K562 (cell line): ENCODE measurements around the gene SLBP. TPM values are rescaled to one million over a fixed set of nuclear protein-coding genes. Genes with fewer than 3 reads are reported as not detected.
A peak's percentile ranks its signal among the peaks of the same experiment; 100 is the strongest.

ENCODE experiments used
- ATAC-seq: fragments of 200-7000 bp; cut with Tn5 transposase; 3 replicates; pipeline ENCODE4 v1.9.1; 2020; ENCODE audit warnings: moderate library complexity
- BruUV-seq: library from RNA; stranded (reverse); fragments of 400-500 nt; replicated peaks from 2 replicates; lab custom pipeline; 2021; lab: Mats Ljungman, UMichigan
- CTCF ChIA-PET: fragments of 300-600 bp; formaldehyde crosslinking; extraction: SDS; loops from one replicate; lab custom pipeline; 2021; ENCODE audit warnings: low intra/inter-chr PET ratio; lab: Yijun Ruan, JAX
- POLR2A ChIA-PET: fragments of 300-600, 350-650 bp; sonication (Branson Sonifier 250); formaldehyde crosslinking; extraction: SDS; loops from one replicate; lab custom pipeline; 2021; ENCODE audit warnings: antibody characterized with exemption, inconsistent platforms; lab: Yijun Ruan, JAX
- DNase-seq, 4 experiments: peaks; one replicate each; pipeline versions ENCODE4 v3.0.0 to v3.0.0-alpha.2; 2011 to 2018; ENCODE audit warnings: low spot score in 3 of 4, mixed read lengths in 3 of 4; ENCODE audit errors: extremely low read depth in 1 of 4
- FAIRE-seq: peaks from 2 replicates; lab custom pipeline; 2011; peaks lifted over from hg19 to GRCh38; lab: Jason Lieb, UNC
- H2AFZ ChIP-seq: 2 replicates; pipeline ENCODE4 v1.6.0; 2011; ENCODE audit warnings: low read depth, low read length, control low read depth, inconsistent platforms
- H3K27ac ChIP-seq: fragments of 200-600 bp; 3 replicates; pipeline ENCODE4 v1.8.0; 2011; ENCODE audit warnings: low read depth, mild to moderate bottlenecking, control low read depth, inconsistent platforms, low read length, moderate library complexity, mixed read lengths; ENCODE audit errors: extremely low read depth
- H3K27me3 ChIP-seq, 2 experiments: fragments of 300-600 bp in 1 of 2; 2 replicates in 1 of 2; 3 replicates in 1 of 2; pipeline versions ENCODE4 v1.6.0 to v1.8.0; 2011; ENCODE audit warnings: inconsistent platforms in 2 of 2, low read length in 2 of 2, mild to moderate bottlenecking in 1 of 2, mixed read lengths in 1 of 2, moderate library complexity in 1 of 2; ENCODE audit not compliant: control insufficient read depth in 2 of 2, insufficient read depth in 2 of 2
- H3K36me3 ChIP-seq: fragments of 300-600 bp; 3 replicates; pipeline ENCODE4 v1.8.0; 2011; ENCODE audit warnings: mild to moderate bottlenecking, low read length, inconsistent platforms; ENCODE audit not compliant: control insufficient read depth, insufficient read depth
- H3K4me1 ChIP-seq, 2 experiments: fragments of 200-600 bp in 1 of 2; replicated peaks in 1 of 2; 2 replicates in 1 of 2; 3 replicates in 1 of 2; pipeline versions ENCODE4 v1.5.1 to v1.8.0; 2011; ENCODE audit warnings: inconsistent platforms in 2 of 2, low read length in 2 of 2, mild to moderate bottlenecking in 1 of 2, mixed read lengths in 1 of 2, moderate library complexity in 1 of 2; ENCODE audit not compliant: control insufficient read depth in 2 of 2, insufficient read depth in 2 of 2
- H3K4me2 ChIP-seq: 2 replicates; pipeline ENCODE4 v1.6.1; 2011; ENCODE audit warnings: low read length, control low read depth, inconsistent platforms, mixed read lengths; ENCODE audit not compliant: insufficient read depth
- H3K4me3 ChIP-seq: fragments of 200-600 bp; sonication (generic), shearing (Covaris generic); 2 replicates; pipeline ENCODE4 v1.5.1; 2016; ENCODE audit warnings: control low read depth, inconsistent platforms
- H3K79me2 ChIP-seq: fragments of 200-600 bp; 3 replicates; pipeline ENCODE4 v1.8.0; 2011; ENCODE audit warnings: low read length, inconsistent platforms; ENCODE audit not compliant: control insufficient read depth, insufficient read depth
- H3K9ac ChIP-seq, 2 experiments: 2 replicates each; pipeline versions ENCODE4 v1.6.0 to v1.6.1; 2011; ENCODE audit warnings: low read depth in 2 of 2, low read length in 2 of 2, control low read depth in 1 of 2, inconsistent platforms in 1 of 2, mild to moderate bottlenecking in 1 of 2, mixed read lengths in 1 of 2; ENCODE audit not compliant: insufficient read depth in 1 of 2
- H3K9me1 ChIP-seq: one replicate; pipeline ENCODE4 v1.6.0; 2011; ENCODE audit warnings: inconsistent platforms, mild to moderate bottlenecking, low read length, moderate library complexity; ENCODE audit not compliant: control insufficient read depth, insufficient read depth
- H3K9me3 ChIP-seq: replicated peaks from 2 replicates; pipeline ENCODE4 v1.5.1; 2011; ENCODE audit warnings: low read depth, low read length, inconsistent platforms; ENCODE audit not compliant: control insufficient read depth, insufficient read depth
- H4K20me1 ChIP-seq: replicated peaks from 2 replicates; pipeline ENCODE4 v1.6.1; 2011; ENCODE audit warnings: low read length, inconsistent platforms, mixed read lengths; ENCODE audit not compliant: control insufficient read depth, insufficient read depth
- DACH1 ChIP-seq: fragments of 450-650 bp; IDR thresholded peaks from 2 replicates; pipeline ENCODE4 v1.6.1; 2018; ENCODE audit not compliant: partially characterized antibody
- HEY1 ChIP-seq: fragments of 250-450 bp; sonication (Bioruptor Pico); IDR thresholded peaks from 2 replicates; pipeline ENCODE4 v1.5.0; 2020; ENCODE audit warnings: mild to moderate bottlenecking, moderate library complexity, borderline replicate concordance
- KAT7 ChIP-seq: sonication (generic); formaldehyde crosslinking; IDR thresholded peaks from 2 replicates; pipeline ENCODE4 v1.8.0; 2022; ENCODE audit warnings: missing genetic modification reagents, mild to moderate bottlenecking, borderline replicate concordance
- NR1H2 ChIP-seq: sonication (generic); formaldehyde crosslinking; IDR thresholded peaks from 2 replicates; pipeline ENCODE4 v1.4.0; 2020; ENCODE audit warnings: mild to moderate bottlenecking, missing genetic modification reagents
- POLR3A ChIP-seq: IDR thresholded peaks from 2 replicates; pipeline ENCODE4 v1.6.1; 2011; ENCODE audit warnings: borderline replicate concordance, mild to moderate bottlenecking, moderate library complexity; ENCODE audit not compliant: insufficient read length, insufficient read depth; ENCODE audit errors: extremely low read depth
- PPARD ChIP-seq: fragments of 250-450 bp; sonication (Bioruptor Pico); IDR thresholded peaks from 2 replicates; pipeline ENCODE4 v1.8.0; 2022; ENCODE audit warnings: inconsistent platforms, mild to moderate bottlenecking, moderate library complexity
- RBM25 ChIP-seq: fragments of 200-400 bp; formaldehyde crosslinking; IDR thresholded peaks from 2 replicates; pipeline ENCODE4 v1.6.1; 2018; ENCODE audit warnings: low read length, low read depth, moderate library complexity; ENCODE audit not compliant: severe bottlenecking
- YY1 ChIP-seq, 3 experiments: IDR thresholded peaks; 2 replicates each; pipeline ENCODE4 v1.6.1; 2011; ENCODE audit warnings: low read length in 2 of 3, mild to moderate bottlenecking in 2 of 3, moderate library complexity in 2 of 3, borderline replicate concordance in 1 of 3, control low read depth in 1 of 3, low read depth in 1 of 3; ENCODE audit not compliant: insufficient read depth in 3 of 3, insufficient replicate concordance in 2 of 3, control insufficient read depth in 1 of 3, insufficient read length in 1 of 3; ENCODE audit errors: extremely low read depth in 1 of 3
- ZBTB40 ChIP-seq, 2 experiments: fragments of 450-650 bp in 1 of 2; sonication (generic) in 1 of 2; formaldehyde crosslinking in 1 of 2; IDR thresholded peaks; 2 replicates each; pipeline versions ENCODE4 v1.7.1 to v1.9.0; 2016 to 2022; ENCODE audit warnings: inconsistent platforms in 1 of 2, mild to moderate bottlenecking in 1 of 2, missing genetic modification reagents in 1 of 2
- ZNF282 ChIP-seq: sonication (generic); formaldehyde crosslinking; IDR thresholded peaks from 2 replicates; pipeline ENCODE4 v1.8.1; 2023; ENCODE audit warnings: missing genetic modification reagents
- ZNF583 ChIP-seq: fragments of 250-450 bp; sonication (Bioruptor Pico); IDR thresholded peaks from 2 replicates; pipeline ENCODE4 v1.4.0; 2020
- WGBS: fragments of 100-300 bp; shearing (Covaris generic); methylation state at CpG from one replicate; pipeline ENCODE4 v1.1.6; 2016; ENCODE audit warnings: low coverage, mixed read lengths; ENCODE audit not compliant: insufficient coverage; ENCODE audit errors: missing lambda C conversion rate; 5-methylcytosine and 5-hydroxymethylcytosine counted together
- in situ Hi-C: fragments of 300-500 bp; cut with MboI; formaldehyde crosslinking; loops from 4 replicates; pipeline ENCODE4 v1.15.0; 2018; ENCODE audit warnings: inconsistent platforms, mixed read lengths
- intact Hi-C: fragments of 100-400 bp; cut with micrococcal nuclease; formaldehyde crosslinking; loops from 2 replicates; pipeline ENCODE4 v1.14.2; 2022
- polyA plus RNA-seq, 8 experiments: library from polyadenylated mRNA; depleted of rRNA in 4 of 8; stranded (reverse) in 5 of 8; unstranded in 3 of 8; fragments of >200 nt; fragmentation: Nextera tagmentation in 2 of 8; fragmentation: Illumina TruSeq in 1 of 8; extraction: Ambion mirVana in 2 of 8; extraction: Trizol in 1 of 8; gene quantifications; 2 replicates each; pipeline versions ENCODE4 v1.2.1 to v1.2.3, GENCODE V29; 2011 to 2014; ENCODE audit warnings: inconsistent platforms in 1 of 8, missing spikeins in 1 of 8
- total RNA-seq, 7 experiments: library from RNA; depleted of rRNA in 6 of 7; stranded (reverse); fragments of >200 nt in 6 of 7; fragmentation: Illumina TruSeq in 2 of 7; extraction: Trizol in 2 of 7; gene quantifications; 2 replicates each; pipeline versions ENCODE4 v1.2.1 to v1.2.3, GENCODE V29; 2011 to 2021; ENCODE audit warnings: low replicate concordance in 1 of 7
- TF ChIP-seq, protein P1 (sequence below): fragments of 450-650 bp; formaldehyde crosslinking; IDR thresholded peaks from 2 replicates; pipeline ENCODE4 v1.4.0; 2022; ENCODE audit warnings: mild to moderate bottlenecking, moderate library complexity

The SLBP gene
- total and polyA plus RNA-seq, 9 of the 15 experiments (the other 6 are each of a cell fraction or from before 2014, with no cell fraction given), result 49.4 to 221 (median 162) TPM

- Histone ChIP-seq H3K9ac (0 out of 4 replicates have a peak overlapping the region, but pooled peaks of 1 of the 2 experiments have one; percentile 65), H3K4me3 (no peak overlapping the region), H3K36me3 (no peaks in the 10 kb centered on the region), H3K4me2 (no peak overlapping the region), H3K79me2 (no peaks in the 10 kb centered on the region), H3K27me3 (no peaks in the 10 kb centered on the region), H3K9me3 (no peaks in the 10 kb centered on the region), H3K27ac (no peak overlapping the region), H4K20me1 (no peaks in the 10 kb centered on the region), H3K9me1 (no peaks in the 10 kb centered on the region), H3K4me1 (peaks cover 0 to 32% of the 10 kb centered on the region in 2 experiments; a peak in 2 of 5 replicates), H2AFZ (no peak overlapping the region)
- BruUV-seq, result no TSS peak
- WGBS, result 67% methylated on average over 8 of the region's 8 CpGs
- ChIA-PET CTCF (interaction anchor here (0.8 kb wide), 1 partner anchor 294 kb away, joined by 3 read pairs; no protein-coding TSS in a partner anchor), POLR2A (interaction anchor here (1.0 kb wide), 1 partner anchor 12 kb away, joined by 4 read pairs; no protein-coding TSS in a partner anchor)
- no peak for FAIRE-seq
- in situ Hi-C loops, result no loop called here
- intact Hi-C loops, result no loop called here
- no peak for ATAC-seq
- no peak for DNase-seq
- no peak for TF ChIP-seq RBM25
- no peak for TF ChIP-seq HEY1
- TF ChIP-seq PPARD (CRISPR knock-in tag), result no peak
- TF ChIP-seq DACH1, result no peak
- no peak for TF ChIP-seq KAT7
- TF ChIP-seq ZNF282 (CRISPR knock-in tag), result no peak
- no peak for TF ChIP-seq ZBTB40 (IDR thresholded peaks at IDR 0.05)
- TF ChIP-seq ZBTB40 (CRISPR knock-in tag; IDR thresholded peaks at IDR 0.05), result no peak
- no peak for TF ChIP-seq POLR3A
- no peak for TF ChIP-seq YY1 (IDR thresholded peaks at IDR 0.05; ENCODE audit: borderline replicate concordance in 1 of 3, control insufficient read depth in 1 of 3, extremely low read depth in 1 of 3, insufficient read depth in 3 of 3, insufficient read length in 1 of 3, insufficient replicate concordance in 2 of 3, low read depth in 1 of 3, low read length in 2 of 3)
- no peak for TF ChIP-seq NR1H2
- TF ChIP-seq, protein P1, sequence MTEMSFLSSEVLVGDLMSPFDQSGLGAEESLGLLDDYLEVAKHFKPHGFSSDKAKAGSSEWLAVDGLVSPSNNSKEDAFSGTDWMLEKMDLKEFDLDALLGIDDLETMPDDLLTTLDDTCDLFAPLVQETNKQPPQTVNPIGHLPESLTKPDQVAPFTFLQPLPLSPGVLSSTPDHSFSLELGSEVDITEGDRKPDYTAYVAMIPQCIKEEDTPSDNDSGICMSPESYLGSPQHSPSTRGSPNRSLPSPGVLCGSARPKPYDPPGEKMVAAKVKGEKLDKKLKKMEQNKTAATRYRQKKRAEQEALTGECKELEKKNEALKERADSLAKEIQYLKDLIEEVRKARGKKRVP (CRISPR knock-in tag), result no peak
- no peak for TF ChIP-seq ZNF583 (CRISPR knock-in tag)
These were observed 48.0 kb downstream of the SLBP start for GRCh38 chr4:1664141-1664540.
